K562 (cell line): ENCODE results near the gene ATP9B. TPM values are rescaled to one million over a fixed set of nuclear protein-coding genes. Genes with fewer than 3 reads are reported as not detected.

Experiments used
- CREBBP ChIP-seq: IDR thresholded peaks from one replicate; pipeline ENCODE4 v1.6.1; 2012; ENCODE audit warnings: low read depth, mild to moderate bottlenecking, control low read depth, inconsistent platforms, low read length
- ETV5 ChIP-seq: sonication (generic); formaldehyde crosslinking; IDR thresholded peaks from 2 replicates; pipeline ENCODE4 v1.4.0; 2020; ENCODE audit warnings: low read depth, mild to moderate bottlenecking, missing genetic modification reagents
- HMGXB4 ChIP-seq: sonication (generic); formaldehyde crosslinking; IDR thresholded peaks from 2 replicates; pipeline ENCODE4 v1.8.1; 2023; ENCODE audit warnings: mild to moderate bottlenecking, missing genetic modification reagents
- MITF ChIP-seq: IDR thresholded peaks from 2 replicates; pipeline ENCODE4 v1.6.1; 2014; ENCODE audit warnings: antibody characterized with exemption
- NR2F6 ChIP-seq: fragments of 450-650 bp; formaldehyde crosslinking; IDR thresholded peaks from 2 replicates; pipeline ENCODE4 v1.4.0; 2020; ENCODE audit warnings: mild to moderate bottlenecking
- RBM17 ChIP-seq: fragments of 200-400 bp; formaldehyde crosslinking; IDR thresholded peaks from 2 replicates; pipeline ENCODE4 v1.6.1; 2017; ENCODE audit warnings: low read depth, mild to moderate bottlenecking, low read length, borderline replicate concordance
- SIRT6 ChIP-seq: IDR thresholded peaks from one replicate; pipeline ENCODE4 v1.6.1; 2012; ENCODE audit warnings: low read depth, mild to moderate bottlenecking, control low read depth, inconsistent platforms, low read length, moderate library complexity
- ZNF134 ChIP-seq: fragments of 250-450 bp; sonication (Bioruptor Pico); conservative IDR thresholded peaks from 2 replicates; pipeline ENCODE4 v1.4.0; 2020
- ZNF165 ChIP-seq: fragments of 250-450 bp; sonication (Bioruptor Pico); IDR thresholded peaks from 2 replicates; pipeline ENCODE4 v1.4.0; 2020; ENCODE audit warnings: borderline replicate concordance
- ZNF57 ChIP-seq: fragments of 450-650 bp; formaldehyde crosslinking; IDR thresholded peaks from 2 replicates; pipeline ENCODE4 v1.4.0; 2020; ENCODE audit warnings: mild to moderate bottlenecking, moderate library complexity
- polyA plus RNA-seq, 8 experiments: library from polyadenylated mRNA; depleted of rRNA in 4 of 8; stranded (reverse) in 5 of 8; unstranded in 3 of 8; fragments of >200 nt; fragmentation: Nextera tagmentation in 2 of 8; fragmentation: Illumina TruSeq in 1 of 8; extraction: Ambion mirVana in 2 of 8; extraction: Trizol in 1 of 8; gene quantifications; 2 replicates each; pipeline versions ENCODE4 v1.2.1 to v1.2.3, GENCODE V29; 2011 to 2014; ENCODE audit warnings: inconsistent platforms in 1 of 8, missing spikeins in 1 of 8
- total RNA-seq, 7 experiments: library from RNA; depleted of rRNA in 6 of 7; stranded (reverse); fragments of >200 nt in 6 of 7; fragmentation: Illumina TruSeq in 2 of 7; extraction: Trizol in 2 of 7; gene quantifications; 2 replicates each; pipeline versions ENCODE4 v1.2.1 to v1.2.3, GENCODE V29; 2011 to 2021; ENCODE audit warnings: low replicate concordance in 1 of 7

ATP9B gene
- total and polyA plus RNA-seq, 9 of the 15 experiments (the other 6 are each of a cell fraction or from before 2014, with no cell fraction given) = 0.66 to 13.2 (median 7.9) TPM

GRCh38 chr18:79299711-79300110 is 230.5 kb downstream of the ATP9B start (continued):
- TF ChIP-seq ZNF165 (CRISPR knock-in tag) (no peak), ZNF57 (no peak), NR2F6 (CRISPR knock-in tag) (no peak), ETV5 (CRISPR knock-in tag) (no peak), CREBBP (no peak), MITF (no peak), RBM17 (no peak), ZNF134 (CRISPR knock-in tag) (no peak), HMGXB4 (CRISPR knock-in tag) (no peak), SIRT6 (no peak)
